Motor neuron (in vitro differentiated cells): ENCODE results near the gene IL32. TPM values are rescaled to one million over a fixed set of nuclear protein-coding genes. Genes with fewer than 3 reads are reported as not detected.
A peak's percentile ranks its signal among the peaks of the same experiment; 100 is the strongest.

Source experiments
- ATAC-seq, 8 experiments: fragments of 200-7000 bp; cut with Tn5 transposase; replicated peaks in 6 of 8; 2 replicates each; pipeline ENCODE4 v1.8.0; 2021; ENCODE audit warnings: mild to moderate bottlenecking in 8 of 8, moderate library complexity in 8 of 8
- H3K27ac ChIP-seq, 2 donors: fragments of 250-450 bp; sonication (Bioruptor Pico); 2 replicates each; pipeline ENCODE4 v1.9.0; 2021; ENCODE audit warnings: antibody characterized with exemption in 2 of 2, mild to moderate bottlenecking in 2 of 2, moderate library complexity in 1 of 2
- H3K4me1 ChIP-seq, 2 donors: fragments of 250-450 bp; sonication (Bioruptor Pico); replicated peaks in 1 of 2; 2 replicates each; pipeline ENCODE4 v1.6.1; 2021; ENCODE audit warnings: antibody characterized with exemption in 2 of 2, mild to moderate bottlenecking in 2 of 2, moderate library complexity in 1 of 2
- H3K4me3 ChIP-seq, 5 donors: fragments of 250-450 bp; sonication (Bioruptor Pico); 2 replicates each; pipeline ENCODE4 v1.9.0; 2021; ENCODE audit warnings: antibody characterized with exemption in 5 of 5, mild to moderate bottlenecking in 5 of 5, moderate library complexity in 4 of 5
- WGBS, 10 experiments: fragments of 450-650 bp; shearing (Covaris generic); methylation state at CpG; one replicate each; pipeline ENCODE4 v1.0.0; 2022; 5-methylcytosine and 5-hydroxymethylcytosine counted together
- in situ Hi-C, 9 experiments: fragments of 400-800 bp; cut with MboI; loops; one replicate each; pipeline ENCODE4 v1.15.0; 2021; ENCODE audit warnings: low sequenced_read_pairs in 9 of 9, low pct_unique_long_range_greater_than_20kb in 2 of 9; ENCODE audit not compliant: unreplicated experiment in 9 of 9
- total RNA-seq, 8 experiments: library from RNA; unstranded; fragments of 300-600 nt; gene quantifications; 2 replicates each; pipeline versions ENCODE4 v1.2.3 to v1.2.4, GENCODE V29; 2022

Gene IL32, protein sequence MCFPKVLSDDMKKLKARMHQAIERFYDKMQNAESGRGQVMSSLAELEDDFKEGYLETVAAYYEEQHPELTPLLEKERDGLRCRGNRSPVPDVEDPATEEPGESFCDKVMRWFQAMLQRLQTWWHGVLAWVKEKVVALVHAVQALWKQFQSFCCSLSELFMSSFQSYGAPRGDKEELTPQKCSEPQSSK
- 10 to 100 TPM in 3 of 8 experiments, 1 to 10 TPM in 3, under 1 TPM in 2; 0.22 to 41.3 (median 4.0) TPM for total RNA-seq

DNA sequence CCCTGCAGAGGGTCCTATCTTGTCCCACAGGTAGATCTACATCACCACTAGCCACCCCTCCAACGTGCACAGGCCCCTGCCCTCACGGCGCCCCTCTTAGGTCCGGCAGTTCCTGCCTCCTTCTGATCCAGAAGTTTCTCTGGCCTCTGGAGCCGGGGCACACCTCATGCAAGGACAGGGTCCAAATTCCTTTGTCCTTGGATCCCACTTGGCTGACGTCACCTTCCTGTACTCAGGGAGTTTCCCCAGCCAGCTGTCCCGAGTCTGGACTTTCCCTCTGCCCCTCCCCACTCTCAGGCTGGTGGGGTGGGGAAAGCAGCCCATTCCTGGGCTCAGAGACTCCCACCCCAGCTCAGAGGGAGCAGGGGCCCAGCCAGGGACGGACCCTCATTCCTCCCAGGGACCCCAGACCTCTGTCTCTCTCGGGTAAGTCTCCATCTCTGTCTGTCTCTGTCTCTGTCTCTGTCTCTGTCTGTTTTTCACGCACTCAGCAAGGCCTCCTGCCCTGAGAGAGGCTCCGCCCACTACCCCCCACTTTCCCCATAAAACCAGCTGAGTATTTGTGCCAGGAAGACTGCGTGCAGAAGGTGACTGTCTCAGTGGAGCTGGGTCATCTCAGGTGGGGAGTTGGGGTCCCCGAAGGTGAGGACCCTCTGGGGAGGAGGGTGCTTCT, at the start of gene IL32:
IL32 (plus strand) TSS at position 572 of the 673 bp plus-strand sequence. CDS start 172 bp downstream, outside the sequence.
- peak in 6 of 8 experiments; percentile 14 to 86 (median 54) for ATAC-seq
- WGBS, 10 experiments, result 33 to 84% (median 60%) methylated on average over 1 to 7 of the region's 13 CpGs; no CpG with 5 or more reads in 7 of the 10 experiments
- in situ Hi-C loops, result no loop called here
- Histone ChIP-seq H3K4me3 (no peak within 1 kb of the TSS), H3K4me1 (no peaks in the 10 kb centered on the region), H3K27ac (no peak within 1 kb of the TSS)

DNA sequence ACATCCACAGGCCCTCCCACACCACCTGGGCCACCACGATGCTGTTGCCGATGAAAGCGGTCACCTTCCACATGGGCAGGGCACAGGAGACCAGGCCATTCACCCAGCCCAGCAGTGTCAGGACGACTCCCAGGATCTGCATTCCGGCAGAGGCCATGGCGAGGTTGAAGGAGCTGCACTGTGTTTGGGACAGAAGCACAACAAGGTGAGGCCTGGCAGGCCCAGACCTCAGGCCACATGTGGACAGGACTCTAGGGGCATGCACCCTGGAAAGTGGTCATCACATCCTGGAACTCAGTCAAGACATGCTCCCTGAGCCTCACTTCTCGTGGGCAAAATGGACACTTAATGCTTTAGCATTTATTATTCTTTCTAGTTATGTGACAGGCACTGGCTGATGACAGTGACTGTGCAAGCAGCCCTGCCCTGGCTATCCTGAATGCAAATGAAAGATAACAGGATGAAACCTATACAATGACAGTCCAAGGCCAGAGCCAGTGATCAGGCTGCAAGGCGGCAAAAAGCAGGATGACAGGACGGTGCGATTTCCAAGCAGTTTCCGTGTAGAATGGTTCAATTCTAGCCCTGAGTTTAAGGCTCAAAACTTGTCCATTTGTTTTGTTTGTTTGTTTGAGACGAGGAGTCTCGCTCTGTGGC, 49.4 kb upstream of the IL32 start:
- 70 to 92% (median 82%) methylated on average over 2 to 8 of the region's 13 CpGs; no CpG with 5 or more reads in 3 of the 10 experiments for WGBS, 10 experiments
- ATAC-seq, result no peak
- Histone ChIP-seq H3K4me3 (no peak overlapping the region), H3K4me1 (peaks cover 10 to 18% of the 10 kb centered on the region in 2 donors), H3K27ac (no peak overlapping the region)
- in situ Hi-C loops, result no loop called here

DNA sequence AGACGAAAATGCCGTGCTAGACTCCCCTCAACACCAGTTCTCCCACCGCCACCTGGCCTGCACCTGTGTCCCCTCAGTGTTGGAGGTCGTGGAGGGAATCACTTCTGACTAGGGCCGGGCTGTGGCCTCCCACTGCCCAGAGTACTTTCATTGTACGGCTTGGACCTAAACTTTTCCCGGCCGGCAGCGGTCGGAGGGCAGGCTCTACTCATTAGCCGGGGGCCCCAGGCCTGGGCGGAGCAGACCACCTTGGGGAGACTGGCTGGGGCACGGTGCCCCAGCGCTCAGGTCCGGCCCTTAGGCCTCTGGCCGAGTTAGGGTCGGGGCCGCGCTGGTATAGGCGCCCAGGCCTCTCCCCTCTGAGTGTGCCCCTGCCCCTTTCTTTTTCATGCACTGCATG, 48.1 kb upstream of the IL32 start:
- in situ Hi-C loops, result no loop called here
- 36 to 88% (median 63%) methylated on average over 2 to 6 of the region's 20 CpGs; no CpG with 5 or more reads in 7 of the 10 experiments for WGBS, 10 experiments
- peaks cover 19 to 23% of the 10 kb centered on the region in 2 donors for H3K4me1 ChIP-seq
- no peak overlapping the region for H3K27ac ChIP-seq
- peak overlapping the region in 2 of 5 donors; percentile 22 to 32 for H3K4me3 ChIP-seq
- ATAC-seq, result no peak

DNA sequence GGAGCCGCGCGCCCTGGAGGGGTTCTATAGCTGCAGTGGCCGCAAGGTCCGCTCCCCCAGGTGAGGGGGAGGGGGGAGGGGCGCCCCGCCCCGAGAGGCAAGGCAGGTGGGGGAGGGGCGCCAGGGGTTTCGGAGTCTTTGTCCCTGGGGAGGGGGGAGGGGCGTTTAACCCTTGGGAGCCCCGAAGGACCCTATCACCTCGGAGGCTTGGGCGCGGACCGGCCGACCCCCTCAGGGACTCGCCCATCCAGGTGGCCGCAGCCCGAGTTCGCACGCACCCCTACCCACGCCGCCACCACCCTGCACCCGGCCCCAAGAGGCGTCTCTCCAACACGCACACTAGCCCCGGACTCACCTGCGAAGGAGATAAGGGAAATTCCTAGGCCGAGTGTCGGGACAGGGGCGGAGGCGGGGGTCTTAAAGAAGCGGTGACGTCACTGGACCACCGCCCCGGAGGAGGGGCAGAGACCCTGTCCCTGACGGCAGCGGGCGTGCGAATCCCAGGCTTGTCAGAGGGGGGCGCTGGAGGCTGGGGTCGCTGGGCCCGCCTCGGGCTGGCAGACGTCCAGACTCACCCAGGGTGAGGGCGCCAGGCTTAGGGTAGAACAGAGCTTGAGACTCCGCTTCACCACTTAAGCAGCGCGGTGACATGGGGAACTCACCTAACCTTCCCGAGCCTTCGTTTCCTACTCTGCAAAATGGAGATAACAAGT, 47.5 kb upstream of the IL32 start, which contains the start of gene CLDN6:
CLDN6 (minus strand) TSS at position 390 of the 713 bp plus-strand sequence. CDS start 2,162 bp downstream, outside the sequence.
- H3K4me3 ChIP-seq, result peak within 1 kb of the TSS in 3 of 5 donors; percentile 22 to 32 (median 23)
- H3K4me1 ChIP-seq, result peaks cover 19 to 29% of the 10 kb centered on the region in 2 donors
- ATAC-seq, result no peak
- H3K27ac ChIP-seq, result no peak within 1 kb of the TSS
- in situ Hi-C loops, result no loop called here
- whole genome bisulfite sequencing, 10 experiments, result 5 to 33% (median 18%) methylated on average over 4 to 8 of the region's 52 CpGs; no CpG with 5 or more reads in 6 of the 10 experiments

DNA sequence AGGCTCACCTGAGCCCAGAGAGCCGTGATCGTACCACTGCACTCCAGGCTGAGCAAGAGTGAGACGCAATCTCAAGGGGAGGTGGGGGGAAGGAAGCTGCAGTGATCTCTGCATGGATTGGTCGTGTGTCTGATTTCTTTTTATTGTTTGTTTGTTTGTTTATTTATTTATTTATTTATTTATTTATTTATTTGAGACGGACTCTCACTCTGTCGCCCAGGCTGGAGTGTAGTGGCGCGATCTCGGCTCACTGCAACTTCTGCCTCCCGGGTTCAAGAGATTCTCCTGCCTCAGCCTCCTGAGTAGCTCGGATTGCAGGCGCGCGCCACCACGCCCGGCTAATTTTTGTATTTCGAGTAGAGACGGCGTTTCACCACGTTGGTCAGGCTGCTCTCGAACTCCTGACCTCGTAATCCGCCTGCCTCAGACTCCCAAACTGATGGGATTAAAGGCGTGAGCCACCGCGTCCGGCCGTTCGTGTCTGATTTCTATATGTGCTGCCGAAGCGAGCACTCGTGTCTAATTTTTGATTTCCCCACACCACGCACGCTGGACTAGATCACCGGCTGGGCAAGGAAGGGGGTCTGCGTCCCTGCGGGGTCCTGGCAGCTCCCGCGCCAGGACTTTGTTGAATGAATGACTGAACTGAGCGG, 45.7 kb upstream of the IL32 start:
- H3K4me3 ChIP-seq, result peak overlapping the region; percentile 34 to 87 (median 44)
- H3K4me1 ChIP-seq, result peaks cover 21 to 32% of the 10 kb centered on the region in 2 donors
- 7 to 100% (median 83%) methylated on average over 1 to 16 of the region's 40 CpGs; no CpG with 5 or more reads in 1 of the 10 experiments for WGBS, 10 experiments
- H3K27ac ChIP-seq, result no peak overlapping the region
- in situ Hi-C loops, result no loop called here
- no peak for ATAC-seq

DNA sequence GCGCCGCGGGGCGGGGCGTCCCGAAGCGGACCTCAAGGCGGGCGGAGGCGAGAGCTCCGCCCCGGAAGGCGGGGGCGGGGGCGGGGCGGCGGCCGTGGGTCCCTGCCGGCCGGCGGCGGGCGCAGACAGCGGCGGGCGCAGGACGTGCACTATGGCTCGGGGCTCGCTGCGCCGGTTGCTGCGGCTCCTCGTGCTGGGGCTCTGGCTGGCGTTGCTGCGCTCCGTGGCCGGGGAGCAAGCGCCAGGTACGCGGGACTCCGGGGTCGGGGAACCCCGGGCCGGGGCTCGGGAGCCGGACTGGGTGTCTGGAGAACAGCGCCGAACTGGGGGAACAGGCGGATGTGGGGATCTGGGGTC, 45.2 kb upstream of the IL32 start, which contains the start of gene TNFRSF12A:
TNFRSF12A (plus strand) TSS at position 122 of the 357 bp plus-strand sequence; CDS start at position 152, 30 bp downstream.
- no CpG with 5 or more reads among the region's 49 CpGs for WGBS, 10 experiments
- in situ Hi-C loops, result no loop called here
- peak; percentile 8 to 42 (median 22) for ATAC-seq
- Histone ChIP-seq H3K27ac (peak within 1 kb of the TSS; percentile 29 to 30), H3K4me1 (peaks cover 21 to 32% of the 10 kb centered on the region in 2 donors), H3K4me3 (peak within 1 kb of the TSS; percentile 34 to 87 (median 44))

DNA sequence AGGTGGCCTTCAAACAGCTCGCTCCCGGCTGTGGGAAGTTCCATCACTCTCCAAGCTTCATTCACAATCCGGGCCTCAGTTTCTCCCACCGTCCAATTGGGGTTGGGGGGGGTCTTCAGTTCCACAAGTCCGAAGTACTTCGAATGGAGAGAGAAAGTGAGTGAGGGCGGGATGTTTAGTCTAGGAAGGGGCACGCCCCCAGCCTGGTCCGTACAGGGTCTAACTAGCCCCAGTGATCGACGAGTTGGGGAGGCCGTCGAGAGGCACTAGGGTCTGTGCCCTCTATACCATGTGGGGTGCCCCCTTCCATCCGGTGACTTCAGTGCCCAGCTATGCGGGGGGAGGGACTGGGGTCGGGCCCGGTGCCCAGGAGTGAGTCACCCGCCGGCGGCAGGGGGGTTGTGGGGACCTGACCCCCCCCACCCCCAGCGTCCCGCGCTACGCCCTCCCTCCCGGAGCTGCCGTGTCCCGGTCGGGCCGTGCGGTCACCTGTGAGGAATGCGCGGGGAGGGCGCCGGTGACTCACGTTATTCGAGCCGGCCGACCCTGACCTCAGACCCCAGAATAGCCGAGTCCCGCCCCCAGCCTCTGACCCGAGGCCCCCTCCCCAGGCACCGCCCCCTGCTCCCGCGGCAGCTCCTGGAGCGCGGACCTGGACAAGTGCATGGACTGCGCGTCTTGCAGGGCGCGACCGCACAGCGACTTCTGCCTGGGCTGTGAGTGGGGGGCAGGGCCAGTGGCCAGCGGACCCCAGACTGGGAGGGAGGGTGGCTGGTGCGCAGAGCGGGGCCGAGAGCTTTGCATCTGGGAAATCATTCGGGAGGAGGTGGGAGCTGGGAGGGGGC, 44.6 kb upstream of the IL32 start:
- peak; percentile 2 to 49 (median 38) for ATAC-seq
- H3K4me1 ChIP-seq, result peaks cover 21 to 32% of the 10 kb centered on the region in 2 donors
- in situ Hi-C loops, result no loop called here
- H3K27ac ChIP-seq, result peak overlapping the region; percentile 29 to 30
- 0 to 5% methylated on average over 4 to 6 of the region's 57 CpGs; no CpG with 5 or more reads in 8 of the 10 experiments for WGBS, 10 experiments
- peak overlapping the region; percentile 34 to 87 (median 44) for H3K4me3 ChIP-seq

DNA sequence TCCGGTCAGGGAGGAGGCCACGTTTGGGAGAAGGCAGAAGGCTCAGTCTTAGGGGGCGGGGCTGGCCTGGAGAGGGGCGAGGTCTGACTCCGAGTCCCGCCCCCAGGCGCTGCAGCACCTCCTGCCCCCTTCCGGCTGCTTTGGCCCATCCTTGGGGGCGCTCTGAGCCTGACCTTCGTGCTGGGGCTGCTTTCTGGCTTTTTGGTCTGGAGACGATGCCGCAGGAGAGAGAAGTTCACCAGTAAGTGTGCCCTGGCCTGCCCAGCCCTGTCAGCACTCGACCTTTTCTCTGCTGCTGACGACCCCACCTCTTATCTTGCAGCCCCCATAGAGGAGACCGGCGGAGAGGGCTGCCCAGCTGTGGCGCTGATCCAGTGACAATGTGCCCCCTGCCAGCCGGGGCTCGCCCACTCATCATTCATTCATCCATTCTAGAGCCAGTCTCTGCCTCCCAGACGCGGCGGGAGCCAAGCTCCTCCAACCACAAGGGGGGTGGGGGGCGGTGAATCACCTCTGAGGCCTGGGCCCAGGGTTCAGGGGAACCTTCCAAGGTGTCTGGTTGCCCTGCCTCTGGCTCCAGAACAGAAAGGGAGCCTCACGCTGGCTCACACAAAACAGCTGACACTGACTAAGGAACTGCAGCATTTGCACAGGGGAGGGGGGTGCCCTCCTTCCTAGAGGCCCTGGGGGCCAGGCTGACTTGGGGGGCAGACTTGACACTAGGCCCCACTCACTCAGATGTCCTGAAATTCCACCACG, 43.8 kb upstream of the IL32 start:
- 0 to 17% (median 0%) methylated on average over 1 to 4 of the region's 25 CpGs; no CpG with 5 or more reads in 7 of the 10 experiments for WGBS, 10 experiments
- peak overlapping the region; percentile 29 to 30 for H3K27ac ChIP-seq
- ATAC-seq, result peak; percentile 13 to 34 (median 25)
- peaks cover 21 to 32% of the 10 kb centered on the region in 2 donors for H3K4me1 ChIP-seq
- H3K4me3 ChIP-seq, result peak overlapping the region; percentile 34 to 87 (median 44)
- in situ Hi-C loops, result no loop called here

DNA sequence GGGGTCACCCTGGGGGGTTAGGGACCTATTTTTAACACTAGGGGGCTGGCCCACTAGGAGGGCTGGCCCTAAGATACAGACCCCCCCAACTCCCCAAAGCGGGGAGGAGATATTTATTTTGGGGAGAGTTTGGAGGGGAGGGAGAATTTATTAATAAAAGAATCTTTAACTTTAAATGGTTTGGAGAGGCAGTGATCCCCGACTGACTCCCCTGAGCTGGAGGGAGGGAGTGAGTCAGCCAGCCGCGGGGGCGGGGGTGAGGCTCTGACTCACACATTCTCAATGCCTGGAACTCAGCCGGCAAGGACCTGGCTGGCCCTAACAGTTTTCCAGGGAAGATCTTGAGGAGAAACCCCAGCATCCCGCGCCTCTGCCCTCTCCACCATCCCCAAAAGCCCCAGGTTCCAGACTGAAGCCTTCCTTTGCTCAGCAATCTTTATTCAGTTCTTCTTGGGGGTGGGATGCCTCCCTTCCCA, 43.2 kb upstream of the IL32 start:
- in situ Hi-C loops, result no loop called here
- peak overlapping the region; percentile 21 to 29 for H3K27ac ChIP-seq
- ATAC-seq, result peak; percentile 13 to 43 (median 26)
- H3K4me1 ChIP-seq, result peaks cover 21 to 32% of the 10 kb centered on the region in 2 donors
- 0 to 35% (median 0%) methylated on average over 1 to 2 of the region's 8 CpGs; no CpG with 5 or more reads in 5 of the 10 experiments for WGBS, 10 experiments
- H3K4me3 ChIP-seq, result peak overlapping the region in 3 of 5 donors; percentile 66 to 87 (median 70)

DNA sequence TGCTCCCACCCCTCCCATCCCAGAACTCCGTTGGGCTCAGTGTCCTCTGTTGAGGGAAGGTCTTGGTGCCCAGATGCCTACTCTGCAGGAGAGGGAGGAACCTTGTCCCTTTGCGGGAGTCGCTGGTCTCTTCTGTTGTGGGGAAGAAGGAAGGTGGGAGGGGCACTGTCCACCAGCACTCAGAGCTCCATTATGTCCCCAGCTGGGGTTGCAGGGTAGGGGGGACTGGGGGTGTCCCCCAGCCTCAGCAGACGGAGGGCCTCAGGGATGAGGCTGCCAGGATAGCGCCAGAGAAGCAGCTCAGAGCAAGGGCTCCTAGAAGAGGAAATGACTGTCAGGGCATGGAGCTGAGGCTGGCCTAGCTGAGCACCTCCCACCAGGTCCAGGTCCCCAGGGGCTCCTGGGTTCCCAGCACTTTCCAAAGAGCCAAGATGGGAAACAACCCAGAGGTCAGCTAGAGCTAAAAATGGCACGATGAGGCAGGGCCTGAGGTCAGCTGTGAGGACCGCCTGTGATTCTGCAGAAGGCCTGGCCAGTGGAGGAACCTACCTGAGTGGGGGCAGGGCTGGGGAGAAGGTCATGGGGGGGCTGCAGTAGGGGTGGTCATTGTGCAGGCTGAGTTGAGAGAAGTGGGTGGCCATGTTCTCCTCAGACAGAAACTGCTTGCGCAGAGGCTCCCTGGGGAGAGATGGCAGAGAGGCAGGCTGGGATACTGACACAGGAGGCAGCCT, 42.6 kb upstream of the IL32 start:
- H3K4me3 ChIP-seq, result peak overlapping the region; percentile 66 to 87 (median 76)
- H3K4me1 ChIP-seq, result peaks cover 23 to 34% of the 10 kb centered on the region in 2 donors
- H3K27ac ChIP-seq, result no peak overlapping the region
- WGBS, 10 experiments, result 0% methylated on average over 1 of the region's 8 CpGs; no CpG with 5 or more reads in 8 of the 10 experiments
- in situ Hi-C loops, result no loop called here
- ATAC-seq, result no peak
